K562 (cell line): Measurements from ENCODE around the gene CDH8. TPM values are rescaled to one million over a fixed set of nuclear protein-coding genes. Genes with fewer than 3 reads are reported as not detected.

Source experiments
- ATAC-seq: fragments of 200-7000 bp; cut with Tn5 transposase; 3 replicates; pipeline ENCODE4 v1.9.1; 2020; ENCODE audit warnings: moderate library complexity
- BruUV-seq: library from RNA; stranded (reverse); fragments of 400-500 nt; replicated peaks from 2 replicates; lab custom pipeline; 2021; lab: Mats Ljungman, UMichigan
- CTCF ChIA-PET: fragments of 300-600 bp; formaldehyde crosslinking; extraction: SDS; loops from one replicate; lab custom pipeline; 2021; ENCODE audit warnings: low intra/inter-chr PET ratio; lab: Yijun Ruan, JAX
- POLR2A ChIA-PET: fragments of 300-600, 350-650 bp; sonication (Branson Sonifier 250); formaldehyde crosslinking; extraction: SDS; loops from one replicate; lab custom pipeline; 2021; ENCODE audit warnings: antibody characterized with exemption, inconsistent platforms; lab: Yijun Ruan, JAX
- DNase-seq, 4 experiments: peaks; one replicate each; pipeline versions ENCODE4 v3.0.0 to v3.0.0-alpha.2; 2011 to 2018; ENCODE audit warnings: low spot score in 3 of 4, mixed read lengths in 3 of 4; ENCODE audit errors: extremely low read depth in 1 of 4
- FAIRE-seq: peaks from 2 replicates; lab custom pipeline; 2011; peaks lifted over from hg19 to GRCh38; lab: Jason Lieb, UNC
- H2AFZ ChIP-seq: 2 replicates; pipeline ENCODE4 v1.6.0; 2011; ENCODE audit warnings: low read depth, low read length, control low read depth, inconsistent platforms
- H3K27ac ChIP-seq: fragments of 200-600 bp; 3 replicates; pipeline ENCODE4 v1.8.0; 2011; ENCODE audit warnings: low read depth, mild to moderate bottlenecking, control low read depth, inconsistent platforms, low read length, moderate library complexity, mixed read lengths; ENCODE audit errors: extremely low read depth
- H3K27me3 ChIP-seq, 2 experiments: fragments of 300-600 bp in 1 of 2; 2 replicates in 1 of 2; 3 replicates in 1 of 2; pipeline versions ENCODE4 v1.6.0 to v1.8.0; 2011; ENCODE audit warnings: inconsistent platforms in 2 of 2, low read length in 2 of 2, mild to moderate bottlenecking in 1 of 2, mixed read lengths in 1 of 2, moderate library complexity in 1 of 2; ENCODE audit not compliant: control insufficient read depth in 2 of 2, insufficient read depth in 2 of 2
- H3K36me3 ChIP-seq: fragments of 300-600 bp; 3 replicates; pipeline ENCODE4 v1.8.0; 2011; ENCODE audit warnings: mild to moderate bottlenecking, low read length, inconsistent platforms; ENCODE audit not compliant: control insufficient read depth, insufficient read depth
- H3K4me1 ChIP-seq, 2 experiments: fragments of 200-600 bp in 1 of 2; replicated peaks in 1 of 2; 2 replicates in 1 of 2; 3 replicates in 1 of 2; pipeline versions ENCODE4 v1.5.1 to v1.8.0; 2011; ENCODE audit warnings: inconsistent platforms in 2 of 2, low read length in 2 of 2, mild to moderate bottlenecking in 1 of 2, mixed read lengths in 1 of 2, moderate library complexity in 1 of 2; ENCODE audit not compliant: control insufficient read depth in 2 of 2, insufficient read depth in 2 of 2
- H3K4me2 ChIP-seq: 2 replicates; pipeline ENCODE4 v1.6.1; 2011; ENCODE audit warnings: low read length, control low read depth, inconsistent platforms, mixed read lengths; ENCODE audit not compliant: insufficient read depth
- H3K4me3 ChIP-seq: fragments of 200-600 bp; sonication (generic), shearing (Covaris generic); 2 replicates; pipeline ENCODE4 v1.5.1; 2016; ENCODE audit warnings: control low read depth, inconsistent platforms
- H3K79me2 ChIP-seq: fragments of 200-600 bp; 3 replicates; pipeline ENCODE4 v1.8.0; 2011; ENCODE audit warnings: low read length, inconsistent platforms; ENCODE audit not compliant: control insufficient read depth, insufficient read depth
- H3K9ac ChIP-seq, 2 experiments: 2 replicates each; pipeline versions ENCODE4 v1.6.0 to v1.6.1; 2011; ENCODE audit warnings: low read depth in 2 of 2, low read length in 2 of 2, control low read depth in 1 of 2, inconsistent platforms in 1 of 2, mild to moderate bottlenecking in 1 of 2, mixed read lengths in 1 of 2; ENCODE audit not compliant: insufficient read depth in 1 of 2
- H3K9me1 ChIP-seq: one replicate; pipeline ENCODE4 v1.6.0; 2011; ENCODE audit warnings: inconsistent platforms, mild to moderate bottlenecking, low read length, moderate library complexity; ENCODE audit not compliant: control insufficient read depth, insufficient read depth
- H3K9me3 ChIP-seq: replicated peaks from 2 replicates; pipeline ENCODE4 v1.5.1; 2011; ENCODE audit warnings: low read depth, low read length, inconsistent platforms; ENCODE audit not compliant: control insufficient read depth, insufficient read depth
- H4K20me1 ChIP-seq: replicated peaks from 2 replicates; pipeline ENCODE4 v1.6.1; 2011; ENCODE audit warnings: low read length, inconsistent platforms, mixed read lengths; ENCODE audit not compliant: control insufficient read depth, insufficient read depth
- E2F6 ChIP-seq, 2 experiments: IDR thresholded peaks; 2 replicates each; pipeline ENCODE4 v1.6.1; 2011; ENCODE audit warnings: borderline replicate concordance in 1 of 2, control low read depth in 1 of 2, low read depth in 1 of 2, low read length in 1 of 2, mild to moderate bottlenecking in 1 of 2, mixed read lengths in 1 of 2, moderate library complexity in 1 of 2; ENCODE audit not compliant: insufficient read depth in 1 of 2, insufficient read length in 1 of 2, poor library complexity in 1 of 2, severe bottlenecking in 1 of 2; ENCODE audit errors: extremely low read depth in 1 of 2
- GTF2B ChIP-seq: IDR thresholded peaks from 2 replicates; pipeline ENCODE4 v1.6.1; 2011; ENCODE audit not compliant: insufficient read length; ENCODE audit errors: extremely low read depth
- HES1 ChIP-seq: fragments of 450-650 bp; IDR thresholded peaks from 2 replicates; pipeline ENCODE4 v1.6.1; 2016; ENCODE audit warnings: low read depth, mild to moderate bottlenecking, moderate library complexity
- ILF3 ChIP-seq: fragments of 450-650 bp; IDR thresholded peaks from 2 replicates; pipeline ENCODE4 v1.6.1; 2018; ENCODE audit warnings: antibody characterized with exemption, mild to moderate bottlenecking, moderate library complexity, borderline replicate concordance
- MAFF ChIP-seq: IDR thresholded peaks from 2 replicates; pipeline ENCODE4 v1.6.1; 2012; ENCODE audit warnings: low read length, improper control_type of control experiment
- NCOR1 ChIP-seq: fragments of 450-650 bp; IDR thresholded peaks from 2 replicates; pipeline ENCODE4 v1.6.1; 2016; ENCODE audit warnings: mild to moderate bottlenecking, moderate library complexity
- NR4A1 ChIP-seq, 2 experiments: fragments of 250-450 bp in 1 of 2; fragments of 450-650 bp in 1 of 2; sonication (Bioruptor Pico) in 1 of 2; IDR thresholded peaks; 2 replicates each; pipeline versions ENCODE4 v1.4.0 to v1.6.1; 2016 to 2020; ENCODE audit warnings: mild to moderate bottlenecking in 2 of 2, missing compliant biosample characterization in 1 of 2, missing genetic modification characterization in 1 of 2, moderate library complexity in 1 of 2
- SRSF1 ChIP-seq: fragments of 200-400 bp; formaldehyde crosslinking; IDR thresholded peaks from 2 replicates; pipeline ENCODE4 v1.6.1; 2017; ENCODE audit warnings: mild to moderate bottlenecking, low read depth, low read length, moderate library complexity
- STAT5A ChIP-seq: IDR thresholded peaks from 2 replicates; pipeline ENCODE4 v1.6.1; 2012; ENCODE audit warnings: low read length, inconsistent platforms, borderline replicate concordance
- TCF3 ChIP-seq: sonication (generic); formaldehyde crosslinking; IDR thresholded peaks from 2 replicates; pipeline ENCODE4 v1.4.0; 2020; ENCODE audit warnings: mild to moderate bottlenecking, missing genetic modification reagents
- TEAD4 ChIP-seq, 2 experiments: sonication (generic) in 1 of 2; formaldehyde crosslinking in 1 of 2; IDR thresholded peaks; 2 replicates each; pipeline versions ENCODE4 v1.6.1 to v1.8.0; 2012 to 2022; ENCODE audit warnings: borderline replicate concordance in 1 of 2, inconsistent platforms in 1 of 2, low read length in 1 of 2, mild to moderate bottlenecking in 1 of 2, missing genetic modification reagents in 1 of 2
- WGBS: fragments of 100-300 bp; shearing (Covaris generic); methylation state at CpG from one replicate; pipeline ENCODE4 v1.1.6; 2016; ENCODE audit warnings: low coverage, mixed read lengths; ENCODE audit not compliant: insufficient coverage; ENCODE audit errors: missing lambda C conversion rate; 5-methylcytosine and 5-hydroxymethylcytosine counted together
- in situ Hi-C: fragments of 300-500 bp; cut with MboI; formaldehyde crosslinking; loops from 4 replicates; pipeline ENCODE4 v1.15.0; 2018; ENCODE audit warnings: inconsistent platforms, mixed read lengths
- intact Hi-C: fragments of 100-400 bp; cut with micrococcal nuclease; formaldehyde crosslinking; loops from 2 replicates; pipeline ENCODE4 v1.14.2; 2022
- polyA plus RNA-seq, 8 experiments: library from polyadenylated mRNA; depleted of rRNA in 4 of 8; stranded (reverse) in 5 of 8; unstranded in 3 of 8; fragments of >200 nt; fragmentation: Nextera tagmentation in 2 of 8; fragmentation: Illumina TruSeq in 1 of 8; extraction: Ambion mirVana in 2 of 8; extraction: Trizol in 1 of 8; gene quantifications; 2 replicates each; pipeline versions ENCODE4 v1.2.1 to v1.2.3, GENCODE V29; 2011 to 2014; ENCODE audit warnings: inconsistent platforms in 1 of 8, missing spikeins in 1 of 8
- total RNA-seq, 7 experiments: library from RNA; depleted of rRNA in 6 of 7; stranded (reverse); fragments of >200 nt in 6 of 7; fragmentation: Illumina TruSeq in 2 of 7; extraction: Trizol in 2 of 7; gene quantifications; 2 replicates each; pipeline versions ENCODE4 v1.2.1 to v1.2.3, GENCODE V29; 2011 to 2021; ENCODE audit warnings: low replicate concordance in 1 of 7

The CDH8 gene
- total and polyA plus RNA-seq, 9 of the 15 experiments (the other 6 are each of a cell fraction or from before 2014, with no cell fraction given), result 0.22 to 1.4 (median 0.42) TPM; not detected in 4

- no peak for DNase-seq
- Histone ChIP-seq H3K9ac (no peak overlapping the region), H3K4me2 (no peak overlapping the region), H2AFZ (no peak overlapping the region), H3K36me3 (no peaks in the 10 kb centered on the region), H3K9me3 (no peaks in the 10 kb centered on the region), H3K4me1 (no peaks in the 10 kb centered on the region), H3K27ac (no peak overlapping the region), H3K9me1 (no peaks in the 10 kb centered on the region), H3K79me2 (no peaks in the 10 kb centered on the region), H4K20me1 (no peaks in the 10 kb centered on the region), H3K4me3 (no peak overlapping the region), H3K27me3 (no peaks in the 10 kb centered on the region)
- intact Hi-C loops, result no loop called here
- TF ChIP-seq GTF2B (no peak), ILF3 (no peak), MAFF (no peak), HES1 (no peak), TCF3 (CRISPR knock-in tag) (no peak), STAT5A (no peak), E2F6 (IDR thresholded peaks at IDR 0.05; ENCODE audit: borderline replicate concordance in 1 of 2, extremely low read depth in 1 of 2, insufficient read depth in 1 of 2, insufficient read length in 1 of 2, low read depth in 1 of 2, low read length in 1 of 2, poor library complexity in 1 of 2, severe bottlenecking in 1 of 2) (no peak), NR4A1 (CRISPR knock-in tag; IDR thresholded peaks at IDR 0.05) (no peak), NR4A1 (tag; IDR thresholded peaks at IDR 0.05) (no peak), SRSF1 (no peak), NCOR1 (no peak), TEAD4 (IDR thresholded peaks at IDR 0.05; ENCODE audit: low read length) (no peak), TEAD4 (CRISPR knock-in tag; IDR thresholded peaks at IDR 0.05; ENCODE audit: borderline replicate concordance) (no peak)
- WGBS, result 3% methylated on average over 3 of the region's 3 CpGs
- ATAC-seq, result no peak
- no peak for FAIRE-seq
- ChIA-PET CTCF (no interaction called here), POLR2A (no interaction called here)
- BruUV-seq, result no TSS peak
- in situ Hi-C loops, result no loop called here
Observed at GRCh38 chr16:61915569-61915968, 120.7 kb downstream of the CDH8 start.
